GM21447 (cell line): ENCODE measurements around the gene TTLL12.

Experiments
- ATAC-seq: cut with Tn5 transposase; IDR thresholded peaks from one replicate; pipeline ENCODE4 v1.9.1; 2021; ENCODE audit not compliant: unreplicated experiment

The TTLL12 gene

DNA sequence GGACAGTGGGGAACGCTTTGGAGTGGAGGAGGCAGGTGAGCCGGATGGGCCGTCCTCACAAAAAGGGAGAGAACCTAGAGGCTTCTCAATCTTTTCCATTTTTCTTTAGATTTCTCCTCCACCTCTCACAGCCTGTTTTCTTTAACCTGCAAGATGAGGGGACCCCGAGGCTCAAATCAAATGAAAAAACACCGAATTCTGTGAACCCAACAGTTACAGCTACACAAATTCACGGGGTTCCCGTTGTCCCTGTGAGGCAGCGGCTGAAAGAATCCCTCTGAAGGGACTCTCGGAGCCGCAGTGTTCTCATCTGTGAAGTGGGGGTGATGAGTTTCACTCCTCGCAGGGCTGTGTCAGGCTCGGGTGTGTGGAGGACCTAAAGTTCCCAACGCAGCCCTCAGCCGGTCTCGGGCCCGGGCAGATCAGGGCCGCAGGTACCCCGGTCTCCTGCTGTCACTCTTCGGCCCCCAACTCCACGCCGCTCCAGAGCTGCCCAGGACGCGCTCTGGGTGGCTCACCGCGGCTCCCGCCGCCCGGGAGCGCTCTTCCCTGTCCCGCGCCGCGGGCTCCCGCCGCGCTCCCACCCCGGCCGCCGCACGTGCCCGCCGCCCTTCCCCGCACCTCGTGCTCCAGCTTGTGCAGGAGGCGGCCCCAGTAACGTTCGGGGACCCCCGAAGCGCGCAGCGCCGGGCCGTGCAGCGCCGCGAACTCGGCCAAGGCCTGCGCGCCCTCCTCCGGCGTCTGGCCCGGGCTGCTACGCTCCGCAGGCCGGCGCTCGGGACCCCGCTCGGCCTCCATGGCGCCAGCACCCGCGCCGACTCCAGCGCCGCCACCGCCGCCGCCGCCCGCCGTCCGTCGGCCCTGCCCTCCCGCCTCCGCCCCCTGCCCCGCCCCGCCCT is at the start of gene TTLL12:
TSS of gene TTLL12 (minus strand) at position 863 of the 899 bp plus-strand sequence. CDS start at position 798, 65 bp downstream.
- ATAC-seq = no peak

DNA sequence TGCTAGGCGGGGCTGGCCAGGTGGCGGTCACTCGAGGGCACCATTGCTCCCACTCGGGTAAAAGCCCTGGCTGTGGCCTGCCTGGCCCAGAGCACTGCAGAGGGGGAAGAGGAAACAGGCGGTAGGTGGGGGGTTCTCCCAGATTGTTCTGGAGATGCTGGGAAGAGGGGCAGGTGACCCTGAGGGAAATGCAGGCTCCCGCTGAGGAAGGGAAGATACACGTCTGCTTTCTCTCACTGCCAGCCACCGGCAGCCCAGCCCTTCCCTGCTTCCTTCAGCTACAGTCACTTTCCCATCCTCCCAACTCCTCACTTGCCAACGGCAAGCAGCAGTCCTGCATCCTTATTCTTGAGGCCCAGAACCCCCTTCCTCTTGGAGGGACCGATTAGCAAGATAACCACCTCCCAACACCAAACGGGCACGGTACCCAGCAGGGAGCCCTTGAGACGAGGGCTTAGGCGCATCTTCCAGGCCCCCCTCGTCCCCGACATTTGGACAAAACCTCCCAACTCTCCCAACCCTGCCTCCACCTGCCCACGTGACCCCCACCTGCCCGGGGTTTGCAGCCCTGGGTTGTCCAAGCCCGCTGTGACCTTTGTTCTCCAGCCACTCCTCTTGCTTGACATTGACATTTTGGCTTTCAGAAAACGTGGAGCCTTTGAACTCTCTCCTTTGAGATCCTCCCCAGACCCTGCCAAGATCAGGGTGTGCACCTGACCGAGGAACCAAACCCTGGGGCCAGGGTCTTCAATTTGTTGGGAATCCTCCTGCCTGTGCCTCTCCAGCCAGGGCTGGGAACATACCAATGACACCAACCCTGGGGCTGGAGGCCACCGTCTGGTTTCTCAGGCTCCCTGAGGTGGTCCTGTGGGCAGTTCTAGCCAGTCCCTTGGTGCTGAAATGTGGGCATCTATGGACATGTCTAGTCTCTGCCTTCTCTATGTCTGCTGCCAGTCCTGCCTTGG is 48.8 kb upstream of the TTLL12 start:
- ATAC-seq = no peak

GRCh38 chr22:43234264-43234988 is 47.5 kb upstream of the TTLL12 start:
- no peak for ATAC-seq

- ATAC-seq = no peak
These were observed 46.6 kb upstream of the TTLL12 start for GRCh38 chr22:43233529-43233928.

DNA sequence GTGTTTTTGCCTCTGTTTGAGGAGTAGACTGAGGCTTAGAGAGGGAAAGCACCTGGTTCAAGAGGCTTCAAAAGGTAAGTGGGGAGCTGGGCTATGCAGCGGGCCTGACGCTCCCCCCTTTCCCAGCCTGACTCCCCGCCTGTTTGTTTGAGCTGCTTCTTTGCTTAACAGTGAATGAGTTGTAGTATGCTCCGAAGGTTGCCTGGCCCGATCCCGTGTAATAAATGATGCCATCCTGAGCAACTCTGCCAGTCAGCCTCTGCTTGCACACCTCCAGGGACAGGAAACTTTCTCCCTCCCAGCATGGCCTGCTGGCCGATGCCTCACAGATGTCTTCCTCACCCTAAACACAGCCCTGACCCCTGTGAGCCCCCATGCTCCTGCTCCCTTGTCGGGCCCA is 45.5 kb upstream of the TTLL12 start:
- ATAC-seq = no peak

DNA sequence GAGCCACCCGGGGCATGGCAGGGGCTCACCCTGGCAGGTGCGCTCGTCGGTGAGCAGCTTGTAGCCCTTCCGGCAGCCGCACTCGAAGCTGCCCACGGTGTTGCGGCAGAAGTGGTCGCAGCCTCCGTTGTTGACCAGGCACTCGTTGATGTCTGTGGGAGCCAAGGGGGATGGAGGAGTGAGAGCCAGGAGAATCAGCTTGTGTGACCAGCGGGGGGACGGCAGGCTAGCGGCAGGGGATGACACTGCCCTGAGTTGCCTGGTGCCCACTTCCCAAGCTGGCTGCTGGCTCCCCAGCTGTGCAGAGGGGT is 44.7 kb upstream of the TTLL12 start:
- no peak for ATAC-seq

DNA sequence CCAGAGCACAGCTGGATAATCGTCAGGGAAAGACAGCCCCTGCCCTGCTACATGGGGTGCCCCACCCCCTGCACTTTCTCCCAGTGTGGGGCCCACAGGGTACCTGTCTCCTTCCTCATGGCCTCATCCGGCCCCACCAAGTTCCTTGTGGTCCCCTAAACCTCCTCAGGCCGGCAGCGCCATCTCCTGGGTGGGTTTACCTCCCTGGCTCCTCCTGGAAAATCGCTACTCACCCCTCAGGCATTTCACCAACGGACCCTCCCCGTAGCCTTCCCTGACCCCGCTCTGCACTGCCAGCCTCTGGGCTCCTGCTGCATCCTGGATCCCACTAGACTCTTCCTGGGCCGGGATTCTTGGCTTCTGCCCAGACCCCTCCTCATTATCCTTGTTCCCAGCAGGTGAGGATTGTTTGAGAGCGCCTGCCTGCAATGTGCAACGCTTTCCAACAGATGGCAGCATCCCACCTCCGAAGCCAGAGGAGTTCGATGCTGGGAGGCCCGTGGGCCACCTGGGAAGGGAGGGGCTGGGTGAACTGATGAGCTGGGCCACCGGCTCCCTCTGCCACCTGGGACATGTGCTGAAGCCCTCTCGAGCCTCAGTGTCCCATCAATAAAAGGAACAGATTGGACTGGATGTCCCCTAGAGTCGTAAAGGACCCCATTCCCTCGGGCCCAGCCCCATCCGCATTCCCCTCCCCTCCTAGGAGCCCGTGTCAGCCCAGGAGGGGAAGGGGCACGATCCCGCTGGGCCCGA is 44.2 kb upstream of the TTLL12 start:
- no peak for ATAC-seq

GRCh38 chr22:43230571-43230970 is 43.6 kb upstream of the TTLL12 start:
- ATAC-seq = no peak

DNA sequence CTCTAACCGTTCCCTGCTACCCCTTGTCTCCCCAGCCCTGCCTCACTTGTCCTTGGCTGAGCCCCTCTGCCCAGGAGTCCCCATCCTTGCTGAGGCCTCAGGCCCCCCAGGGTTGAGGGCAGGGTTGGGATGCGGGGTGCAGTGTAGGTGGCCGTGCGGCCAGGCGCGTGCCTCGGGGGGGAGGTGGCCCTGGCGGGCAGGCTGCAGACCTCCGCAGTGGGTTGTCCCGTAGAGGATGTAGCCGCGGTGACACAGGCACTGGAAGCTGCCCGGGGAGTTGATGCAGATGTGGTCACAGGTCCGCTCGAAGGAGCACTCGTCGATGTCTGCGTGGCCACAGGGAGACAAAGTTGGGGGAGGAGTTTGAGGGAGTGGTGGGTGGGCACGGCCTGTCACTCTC is 41.9 kb upstream of the TTLL12 start:
- ATAC-seq = no peak

GRCh38 chr22:43228330-43228729 is 41.4 kb upstream of the TTLL12 start:
- no peak for ATAC-seq

DNA sequence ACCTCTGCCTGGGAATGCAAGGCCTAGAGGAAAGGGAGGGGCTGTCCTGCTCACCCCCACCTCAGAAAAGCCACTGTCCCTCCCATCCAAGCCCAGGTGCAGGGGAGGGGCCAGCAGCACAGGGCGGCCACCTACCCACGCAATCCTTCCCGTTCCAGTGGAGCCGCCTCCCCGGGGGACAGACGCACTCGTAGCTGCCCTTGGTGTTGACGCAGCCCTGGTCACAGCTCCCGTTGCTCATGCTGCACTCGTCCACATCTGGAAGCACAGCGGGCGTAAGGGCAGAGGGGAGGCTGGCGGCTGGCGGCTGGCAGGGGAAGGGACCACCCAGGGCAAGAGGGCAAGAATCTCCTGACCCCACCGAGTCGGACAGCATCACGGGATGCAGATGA is 40.3 kb upstream of the TTLL12 start:
- no peak for ATAC-seq

DNA sequence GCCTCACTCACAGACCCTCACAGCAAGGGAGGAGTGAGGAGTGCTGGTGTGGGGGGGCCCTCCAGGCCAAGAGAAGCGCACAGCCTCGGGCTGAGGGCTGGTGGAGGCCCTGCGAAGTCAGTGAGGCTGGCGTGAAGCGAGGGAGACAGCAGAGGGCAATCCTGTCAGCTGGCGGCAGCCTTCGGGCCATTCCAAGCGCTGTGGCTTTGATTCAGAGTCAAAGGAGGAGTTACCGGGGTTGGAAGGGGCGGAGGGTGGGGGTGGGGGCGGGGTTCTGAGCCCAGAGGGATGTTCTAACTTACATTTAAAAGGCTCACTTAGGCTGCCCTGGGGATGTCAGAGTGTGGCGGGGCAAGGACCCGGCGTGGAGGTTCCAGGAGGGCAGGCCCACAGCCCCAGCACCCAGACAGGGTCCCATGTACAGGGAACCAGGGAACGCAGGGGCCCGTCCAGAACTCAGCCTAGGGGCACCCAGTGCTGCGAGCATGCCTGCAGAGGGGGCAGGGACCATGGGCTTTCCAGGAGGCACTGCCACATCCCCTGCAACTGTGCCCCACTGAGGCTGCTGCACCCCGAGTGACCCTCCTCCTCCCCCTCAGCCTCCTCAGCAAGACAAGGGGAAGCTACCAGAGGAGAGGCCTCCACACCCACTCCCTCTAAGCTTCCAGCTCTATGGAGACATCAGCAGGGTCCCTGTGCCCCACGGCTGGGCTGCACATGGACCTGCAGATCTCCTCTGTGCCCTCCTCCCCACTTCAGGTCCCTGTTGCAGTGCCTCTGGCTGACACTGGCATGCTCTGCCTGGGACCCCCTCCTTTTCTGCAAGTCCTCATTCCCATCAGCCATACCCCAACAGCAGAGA is 39.7 kb upstream of the TTLL12 start:
- ATAC-seq = no peak

DNA sequence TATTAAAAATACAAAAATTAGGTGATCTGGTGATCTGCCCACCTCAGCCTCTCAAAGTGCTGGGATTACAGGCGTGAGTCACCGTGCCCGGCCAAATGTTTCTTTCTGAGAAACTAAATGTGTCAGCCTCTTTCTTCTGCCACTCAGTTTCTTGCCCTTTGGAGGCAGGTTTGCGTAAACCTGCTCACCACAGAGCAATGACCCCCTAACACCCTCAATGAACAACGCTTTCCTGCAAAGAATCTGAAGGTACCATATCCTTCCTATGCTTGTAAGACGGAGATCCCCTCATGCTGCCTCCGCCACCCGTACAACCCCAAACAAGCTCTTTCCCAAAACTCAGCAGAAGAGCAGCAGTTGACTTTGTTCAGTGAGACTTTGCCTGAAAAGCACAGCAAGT is 38.7 kb upstream of the TTLL12 start:
- ATAC-seq = no peak

DNA sequence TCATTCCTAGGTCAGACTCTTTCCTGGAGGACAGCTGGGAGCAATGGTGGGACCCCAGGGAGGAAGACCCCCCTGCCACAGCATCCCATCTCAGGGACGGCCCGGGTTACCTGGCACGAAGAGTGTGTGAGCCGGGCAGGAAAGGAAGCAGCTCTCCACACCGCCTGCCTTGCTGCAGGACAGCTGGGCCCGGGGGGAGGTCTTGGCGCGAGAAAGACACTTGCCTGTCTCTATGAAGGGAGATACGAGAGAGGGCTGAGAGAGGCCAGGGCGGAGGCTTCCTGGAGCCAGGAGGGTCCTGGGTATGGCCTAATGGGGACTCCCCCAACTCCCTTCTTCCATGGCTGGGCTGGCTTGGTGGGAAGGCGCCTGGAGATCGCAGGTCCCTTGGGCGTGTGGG is 36.1 kb upstream of the TTLL12 start:
- no peak for ATAC-seq

DNA sequence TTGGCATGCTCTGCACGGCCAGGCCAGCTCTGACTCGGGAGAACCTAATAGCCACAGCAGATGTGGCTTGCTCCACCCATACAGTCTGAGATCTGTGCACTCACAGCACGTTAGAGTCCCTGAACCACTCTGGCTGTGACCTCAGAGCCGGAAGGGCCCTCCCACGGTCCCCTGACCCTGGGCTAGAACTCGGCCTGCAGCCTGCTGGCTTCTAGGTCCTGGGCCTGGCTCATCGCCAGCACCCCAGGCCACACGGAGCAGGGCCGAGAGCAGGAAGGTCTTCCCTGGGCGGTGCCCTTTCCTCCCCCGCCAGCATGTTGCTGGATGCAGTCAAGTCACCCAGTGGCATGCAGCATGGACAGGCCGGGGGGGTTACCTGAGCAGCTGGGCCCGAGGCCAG is 35.3 kb upstream of the TTLL12 start:
- ATAC-seq = no peak

- ATAC-seq = no peak
These were observed 33.9 kb upstream of the TTLL12 start for GRCh38 chr22:43220625-43221380.

DNA sequence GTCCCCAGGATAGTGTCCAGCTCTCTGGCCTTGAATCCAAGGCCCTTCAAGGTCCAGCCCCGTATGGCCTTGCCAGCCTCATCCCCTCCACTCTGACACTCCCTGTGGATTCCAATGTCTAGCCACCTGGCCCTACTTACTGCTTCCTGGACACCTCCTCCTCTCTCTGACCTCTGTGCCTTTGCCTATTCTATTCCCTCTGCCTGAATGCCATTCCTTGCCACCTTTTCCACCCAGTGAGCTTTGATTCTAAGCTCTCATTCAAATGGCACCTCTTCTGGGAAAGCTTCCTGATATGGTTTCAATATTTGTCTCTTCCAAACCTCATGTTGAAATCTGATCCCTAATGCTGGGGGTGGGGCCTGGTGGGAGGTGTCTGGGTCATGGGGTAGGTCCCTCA is 31.9 kb upstream of the TTLL12 start:
- no peak for ATAC-seq

GRCh38 chr22:43217285-43218030 is 30.5 kb upstream of the TTLL12 start:
- no peak for ATAC-seq
